ENCODE measurements around the gene MPPED2.

MPPED2 gene

GRCh38 chr11:30420233-30420787 is 165.8 kb downstream of the MPPED2 start:
- DNase-seq (ENCODE audit: low read depth): no peak

GRCh38 chr11:30414806-30415205 is 171.3 kb downstream of the MPPED2 start:
- no peak for DNase-seq (ENCODE audit: low read depth)

- DNase-seq (ENCODE audit: low read depth): no peak
These were observed 171.9 kb downstream of the MPPED2 start for GRCh38 chr11:30414244-30414643.

GRCh38 chr11:30412509-30412908 is 173.6 kb downstream of the MPPED2 start:
- no peak for DNase-seq (ENCODE audit: low read depth)

- no peak for DNase-seq (ENCODE audit: low read depth)
These were observed 174.8 kb downstream of the MPPED2 start for GRCh38 chr11:30411383-30411782.

GRCh38 chr11:30406978-30407762 is 179.0 kb downstream of the MPPED2 start:
- no peak for DNase-seq (ENCODE audit: low read depth)

- DNase-seq (ENCODE audit: low read depth): no peak
These were observed 180.8 kb downstream of the MPPED2 start for GRCh38 chr11:30405385-30405784.

GRCh38 chr11:30404136-30404535 is 182.0 kb downstream of the MPPED2 start:
- no peak for DNase-seq (ENCODE audit: low read depth)

- no peak for DNase-seq (ENCODE audit: low read depth)
These were observed 190.4 kb downstream of the MPPED2 start for GRCh38 chr11:30395751-30396150.

GRCh38 chr11:30393012-30393411 is 193.1 kb downstream of the MPPED2 start:
- DNase-seq (ENCODE audit: low read depth): no peak

- no peak for DNase-seq (ENCODE audit: low read depth)
These were observed 193.8 kb downstream of the MPPED2 start for GRCh38 chr11:30392221-30392784.

GRCh38 chr11:30388957-30389356 is 197.2 kb downstream of the MPPED2 start:
- no peak for DNase-seq (ENCODE audit: low read depth)

- no peak for DNase-seq (ENCODE audit: low read depth)
These were observed 198.0 kb downstream of the MPPED2 start for GRCh38 chr11:30387891-30388861.

- no peak for DNase-seq (ENCODE audit: low read depth)
These were observed 204.3 kb downstream of the MPPED2 start for GRCh38 chr11:30381879-30382278.

GRCh38 chr11:30380846-30381245 is 205.3 kb downstream of the MPPED2 start:
- DNase-seq (ENCODE audit: low read depth): no peak

GRCh38 chr11:30377347-30377746 is 208.8 kb downstream of the MPPED2 start:
- DNase-seq (ENCODE audit: low read depth): no peak

GRCh38 chr11:30370164-30370563 is 216.0 kb downstream of the MPPED2 start:
- DNase-seq (ENCODE audit: low read depth): no peak

- DNase-seq (ENCODE audit: low read depth): no peak
These were observed 217.8 kb downstream of the MPPED2 start for GRCh38 chr11:30368394-30368793.

- no peak for DNase-seq (ENCODE audit: low read depth)
These were observed 220.2 kb downstream of the MPPED2 start for GRCh38 chr11:30365793-30366517.

- no peak for DNase-seq (ENCODE audit: low read depth)
These were observed 221.2 kb downstream of the MPPED2 start for GRCh38 chr11:30364837-30365482.
